SK-N-MC (cell line): ENCODE measurements around the gene POR.

Experiments
- EZH2 ChIP-seq: fragments of 200-600 bp; sonication (generic); IDR thresholded peaks from one replicate; pipeline ENCODE4 v1.6.1; 2017; ENCODE audit warnings: antibody characterized with exemption
- FOXP2 ChIP-seq: optimal IDR thresholded peaks from 2 replicates; pipeline ENCODE3; 2011; ENCODE audit warnings: mild to moderate bottlenecking, moderate library complexity; ENCODE audit not compliant: insufficient read depth; ENCODE audit errors: extremely low read length, control extremely low read depth
- POLR2AphosphoS5 ChIP-seq: IDR thresholded peaks from 2 replicates; pipeline ENCODE4 v1.6.1; 2012; ENCODE audit warnings: mild to moderate bottlenecking, low read depth, low read length, borderline replicate concordance

GRCh38 chr7:76011442-76011861 lies 96.5 kb downstream of the POR start:
- TF ChIP-seq EZH2 (no peak), POLR2AphosphoS5 (no peak), FOXP2 (no peak)
